Activated CD8-positive, alpha-beta memory T cell treated with anti-CD3 and anti-CD28 coated beads, Interleukin-2, amount 50 U/mL, for 24 hours (primary cell): ENCODE results near the gene SFTA2.
"Not testable (repeated sequence)": the region's sequence is repeated elsewhere in the genome, so short reads cannot be mapped to it uniquely, and the experiment has no call there.

Experiments
- DNase-seq: peaks from one replicate; pipeline ENCODE4 v3.0.0-alpha.2; 2020; ENCODE audit errors: extremely low read depth

The SFTA2 gene

DNA sequence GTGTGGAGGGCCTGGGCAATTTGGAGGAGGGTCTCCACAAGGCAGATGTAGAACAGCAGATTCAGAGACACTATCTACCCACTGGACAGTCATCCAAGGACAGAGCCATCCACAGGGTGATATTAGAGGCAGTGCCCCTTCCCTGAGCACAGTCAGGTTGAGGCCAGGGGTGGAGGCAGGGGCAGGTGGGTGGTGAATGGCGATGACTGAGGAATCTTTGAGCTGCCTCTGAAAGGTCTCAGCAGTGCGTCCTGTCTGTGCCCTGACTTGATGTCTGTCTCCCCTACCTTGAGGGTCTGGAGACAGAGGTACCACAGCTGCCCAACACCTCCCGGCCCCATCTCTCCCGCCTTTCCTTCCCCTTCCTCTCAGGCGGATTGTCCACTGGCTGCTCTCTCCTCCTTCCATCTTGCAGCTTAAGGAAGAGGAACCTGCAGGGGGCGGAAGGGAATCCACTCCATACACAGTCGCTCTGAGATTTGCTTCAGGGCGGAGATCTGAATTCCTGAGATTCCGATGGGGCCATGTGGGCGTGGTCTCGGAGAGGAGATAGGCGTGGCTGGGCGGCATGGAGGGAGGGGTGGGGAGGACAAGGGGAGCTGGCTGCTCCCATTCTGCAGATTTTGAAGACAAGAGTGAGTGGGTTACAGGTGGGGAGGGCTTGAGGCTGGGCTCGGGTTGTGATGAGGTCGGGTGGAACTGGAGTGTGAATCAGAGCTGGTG lies 10.5 kb upstream of the SFTA2 start:
- DNase-seq, result no peak

DNA sequence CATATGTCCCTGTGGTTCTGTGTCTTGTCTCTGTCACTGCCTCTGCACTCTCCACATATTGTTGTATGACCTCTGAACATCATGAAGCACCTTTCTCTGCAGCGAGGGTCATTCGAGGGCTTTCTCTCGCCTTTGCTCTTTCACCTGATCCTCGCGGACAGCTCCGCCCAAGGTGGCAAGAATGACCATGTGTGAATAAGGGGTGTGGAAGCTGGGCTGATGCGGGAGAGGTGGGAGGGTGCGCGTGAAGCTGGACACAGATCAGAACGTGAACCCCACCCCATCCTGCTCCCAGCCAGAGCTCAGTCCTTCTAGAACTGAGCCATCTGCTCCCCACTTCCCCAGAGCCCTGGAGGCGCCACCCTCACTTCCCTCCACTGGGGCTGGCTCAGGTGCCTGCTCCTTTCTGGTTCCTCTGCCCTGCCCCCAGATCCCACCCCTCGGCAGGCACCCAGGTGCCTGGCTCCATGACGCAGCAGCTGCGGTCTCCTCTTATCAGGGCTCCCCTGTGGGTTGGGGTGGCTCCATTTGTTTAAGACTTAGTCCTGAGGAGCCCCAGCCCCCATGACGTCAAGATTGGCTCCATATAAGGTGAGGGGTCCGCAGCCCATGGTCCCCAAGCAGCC lies 8.5 kb upstream of the SFTA2 start, which contains the start of gene MUCL3:
Gene MUCL3, plus strand, starts transcription at position 613 of the 626 bp plus-strand sequence. CDS start 27 bp downstream, outside the sequence.
- no peak for DNase-seq

- DNase-seq, result no peak
Measured at GRCh38 chr6:30939473-30939872, 7.5 kb upstream of the SFTA2 start.

- DNase-seq, result no peak
Measured at GRCh38 chr6:30938730-30939129, 6.8 kb upstream of the SFTA2 start.

DNA sequence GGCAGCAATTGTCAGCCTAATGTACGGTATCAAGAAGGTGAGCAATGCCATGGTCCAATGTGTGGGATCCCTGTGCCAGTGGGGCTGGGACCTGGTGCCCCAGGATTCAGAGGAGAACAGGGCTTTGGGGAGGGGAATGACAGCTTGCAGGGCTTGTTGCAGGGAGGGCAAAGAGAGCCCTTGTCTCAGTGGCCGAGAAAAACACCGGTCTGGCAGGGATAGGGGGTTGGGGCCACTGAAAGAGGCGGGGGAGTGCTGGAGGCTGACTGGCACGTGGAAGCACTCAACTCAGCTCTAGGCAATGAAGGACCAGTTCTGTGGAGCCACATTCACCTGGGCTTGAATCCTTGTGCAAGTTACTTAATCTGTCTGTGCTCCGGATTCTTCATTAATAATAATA lies 5.3 kb upstream of the SFTA2 start:
- no peak for DNase-seq

DNA sequence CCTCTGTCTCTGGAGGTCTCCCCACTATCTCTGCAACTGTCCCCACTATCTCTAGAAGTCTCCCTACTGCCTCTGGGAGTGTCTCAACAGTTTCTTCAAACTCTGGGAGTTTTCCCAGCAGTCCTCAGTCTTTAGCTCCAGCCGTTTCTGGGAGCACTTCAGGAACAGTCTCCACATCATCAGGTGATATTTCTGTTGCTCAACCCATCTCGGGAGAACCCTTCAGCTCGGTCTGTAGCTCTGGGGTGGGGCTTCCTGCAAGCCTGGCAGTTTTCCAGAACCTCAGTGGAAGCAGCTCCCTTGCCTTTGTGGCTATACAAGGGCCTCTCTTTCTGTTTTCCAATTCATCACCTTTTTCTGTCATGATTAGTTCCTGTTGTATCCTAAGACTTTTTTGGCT lies 3.0 kb upstream of the SFTA2 start:
- no peak for DNase-seq

DNA sequence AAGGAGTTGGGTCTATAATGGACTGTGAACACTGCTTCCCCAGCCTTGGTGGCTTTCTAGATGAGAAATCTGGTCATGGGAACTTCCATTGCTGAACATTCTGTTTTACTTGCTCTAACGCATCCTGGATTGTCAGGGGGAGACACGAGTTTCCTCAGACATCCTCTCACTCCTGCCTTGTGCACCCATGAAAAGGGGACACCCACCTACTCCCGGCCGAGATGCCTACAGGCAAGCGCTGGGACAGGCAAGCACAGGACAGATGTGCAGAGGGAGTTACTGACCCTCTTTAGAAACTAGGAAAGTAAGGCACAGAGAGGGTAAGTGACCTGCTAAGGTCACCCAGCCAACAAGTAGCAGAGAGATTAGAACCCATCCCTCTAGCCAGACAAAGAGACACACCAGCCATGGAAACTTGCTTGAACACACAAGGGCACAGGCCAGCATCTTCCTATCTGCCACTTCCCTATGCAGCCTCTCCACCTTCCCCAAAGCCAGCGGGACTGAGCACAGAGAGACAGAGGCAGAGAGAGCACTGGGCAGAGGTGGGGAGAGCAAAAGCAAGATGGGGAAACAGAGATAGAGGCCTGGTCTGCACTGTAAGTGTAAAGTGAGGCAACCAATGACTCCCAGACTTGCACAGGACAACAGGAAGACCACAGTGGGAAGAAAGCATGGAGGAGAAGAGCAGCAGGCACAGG lies 845 bp upstream of the SFTA2 start:
- no peak for DNase-seq

DNA sequence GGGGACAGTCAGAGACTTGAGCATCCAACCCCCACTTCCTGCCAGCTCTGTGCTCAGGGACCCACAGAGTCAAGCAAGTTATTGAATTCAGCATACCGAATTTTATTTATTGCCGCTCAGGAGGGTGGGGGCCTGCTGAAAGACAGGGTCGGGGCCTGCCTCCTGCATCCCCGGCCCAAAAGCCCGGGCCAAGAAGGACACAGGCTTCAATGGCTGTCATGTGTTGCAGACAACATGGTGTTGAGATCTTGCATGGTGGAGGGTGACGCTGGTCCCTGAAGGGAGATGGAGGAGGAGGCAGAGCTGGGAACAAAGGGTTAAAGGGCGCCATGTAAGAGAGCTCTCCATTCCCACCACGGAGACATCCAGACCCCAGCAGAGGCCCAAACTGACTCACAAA lies 698 bp downstream of the SFTA2 start:
- no peak for DNase-seq

DNA sequence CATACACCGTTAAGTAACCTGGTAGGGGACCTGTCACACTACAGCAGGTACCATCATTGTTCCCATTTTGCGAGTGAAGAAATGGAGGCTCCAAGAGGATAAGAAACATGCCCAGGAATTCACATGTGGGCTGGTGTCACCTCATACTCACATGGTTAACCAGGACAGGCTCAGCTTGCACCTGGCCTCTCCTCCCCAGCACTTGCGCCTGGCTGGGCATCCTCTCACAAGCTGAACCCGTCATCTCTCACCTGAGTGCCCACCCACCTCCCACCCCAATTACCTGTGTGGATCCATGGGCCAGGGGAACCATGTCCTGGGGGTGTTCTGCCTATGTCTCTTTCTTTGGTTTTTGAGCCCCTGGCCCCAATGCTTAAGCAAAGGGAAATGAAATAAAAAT lies 1.5 kb downstream of the SFTA2 start:
- DNase-seq, result no peak

DNA sequence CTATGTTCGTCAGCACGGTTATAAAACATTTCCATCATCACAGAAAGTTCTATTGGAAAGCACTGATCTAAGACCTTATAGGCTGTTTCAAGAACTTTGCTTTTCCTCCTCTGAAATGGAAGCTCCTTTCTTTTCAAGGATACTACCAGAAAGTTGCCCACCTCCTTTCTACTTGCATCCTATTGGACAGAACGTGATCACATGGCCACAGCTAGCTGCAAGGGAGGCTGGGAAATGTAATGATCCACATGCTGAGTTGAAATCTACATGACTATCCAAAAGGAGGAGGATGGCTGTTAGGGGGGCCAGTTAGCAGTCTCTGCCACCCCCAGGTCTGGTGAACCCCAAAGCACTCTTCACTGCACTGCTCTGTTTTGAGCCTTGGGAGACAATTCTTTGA lies 3.3 kb downstream of the SFTA2 start:
- no peak for DNase-seq

DNA sequence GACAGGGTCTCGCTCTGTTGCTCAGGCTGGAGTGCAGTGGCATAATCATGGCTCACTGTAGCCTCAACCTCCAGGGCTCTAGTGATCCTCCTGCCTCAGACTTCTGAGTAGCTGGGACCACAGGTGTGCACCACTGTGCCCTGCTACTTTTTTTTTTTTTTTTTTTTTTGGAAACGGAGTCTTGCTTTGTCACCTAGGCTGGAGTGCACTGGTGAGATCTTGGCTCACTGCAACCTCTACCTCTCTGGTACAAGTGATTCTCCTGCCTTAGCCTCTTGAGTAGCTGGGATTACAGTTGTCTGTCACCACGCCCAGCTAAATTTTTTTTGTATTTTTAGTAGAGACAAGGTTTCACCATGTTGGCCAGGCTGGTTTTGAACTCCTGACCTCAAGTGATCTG lies 4.9 kb downstream of the SFTA2 start:
- DNase-seq, result not testable (repeated sequence)

DNA sequence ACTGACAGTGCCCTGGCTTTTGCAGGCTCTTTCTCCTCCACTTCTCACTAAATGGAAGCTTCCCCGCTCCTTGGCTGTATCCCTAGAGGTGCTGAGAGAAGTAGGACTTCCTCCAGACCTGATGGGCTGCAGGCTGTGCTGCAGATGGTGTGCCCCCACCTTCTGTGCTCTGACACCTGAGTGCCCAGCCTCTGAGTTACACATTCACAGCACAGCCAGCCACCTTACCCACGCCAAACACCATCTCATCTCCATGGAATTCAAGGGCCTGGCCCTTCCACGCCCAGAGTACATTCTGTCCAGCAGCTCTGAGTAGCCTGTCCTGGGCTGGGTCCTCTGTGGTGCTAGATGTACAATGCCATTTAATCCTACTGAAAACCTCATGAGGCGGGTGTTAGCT lies 5.3 kb downstream of the SFTA2 start:
- DNase-seq, result no peak

GRCh38 chr6:30924040-30924627 lies 7.8 kb downstream of the SFTA2 start:
- DNase-seq, result not testable (repeated sequence)

DNA sequence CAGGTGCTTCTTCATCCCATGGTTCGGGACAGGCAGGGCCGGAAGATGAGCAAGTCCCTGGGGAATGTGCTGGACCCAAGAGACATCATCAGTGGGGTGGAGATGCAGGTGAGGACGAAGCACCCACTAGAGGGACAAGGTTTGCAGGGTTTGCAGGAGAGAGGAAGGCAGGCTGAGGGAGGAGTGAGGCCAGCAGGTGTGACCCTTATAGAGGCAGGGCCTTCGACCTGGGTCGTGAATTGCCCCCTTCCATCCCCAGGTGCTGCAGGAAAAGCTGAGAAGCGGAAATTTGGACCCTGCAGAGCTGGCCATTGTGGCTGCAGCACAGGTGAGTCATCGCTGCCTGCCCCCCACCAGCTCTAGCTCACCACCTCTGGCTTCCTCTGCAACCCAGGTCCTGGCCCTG lies 9.5 kb downstream of the SFTA2 start:
- DNase-seq, result no peak

- no peak for DNase-seq
Measured at GRCh38 chr6:30918670-30919069, 13.3 kb downstream of the SFTA2 start.

DNA sequence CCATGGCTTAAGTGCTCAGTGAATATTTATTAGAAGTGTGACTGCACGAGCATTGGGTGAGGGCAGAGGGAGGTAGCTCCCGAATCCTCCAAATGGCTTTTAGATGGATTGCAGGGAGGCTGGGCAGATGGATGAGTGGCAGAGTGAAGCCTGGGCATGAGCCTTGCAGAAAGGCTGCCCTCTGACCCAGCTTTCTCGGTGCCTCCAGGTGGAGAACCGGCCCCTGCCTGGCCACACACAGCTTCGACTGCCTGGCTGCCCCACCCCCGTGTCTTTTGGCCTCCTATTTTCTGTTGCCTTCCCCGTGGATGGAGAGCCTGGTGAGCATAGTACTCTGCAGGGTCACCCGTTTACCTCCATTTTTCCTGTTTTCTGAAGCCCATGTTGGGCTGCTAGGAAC lies 14.5 kb downstream of the SFTA2 start:
- DNase-seq, result no peak

GRCh38 chr6:30917041-30917440 lies 14.9 kb downstream of the SFTA2 start:
- DNase-seq, result no peak

- DNase-seq, result no peak
Measured at GRCh38 chr6:30915591-30915946, 16.4 kb downstream of the SFTA2 start.

GRCh38 chr6:30914854-30915590 lies 16.9 kb downstream of the SFTA2 start:
- no peak for DNase-seq

- DNase-seq, result peak; percentile 60
Measured at GRCh38 chr6:30914076-30914853, 17.7 kb downstream of the SFTA2 start, which contains the start of gene VARS2. Gene VARS2, plus strand, starts transcription at chr6:30914238. Its CDS starts 599 bp downstream, at chr6:30914837.

DNA sequence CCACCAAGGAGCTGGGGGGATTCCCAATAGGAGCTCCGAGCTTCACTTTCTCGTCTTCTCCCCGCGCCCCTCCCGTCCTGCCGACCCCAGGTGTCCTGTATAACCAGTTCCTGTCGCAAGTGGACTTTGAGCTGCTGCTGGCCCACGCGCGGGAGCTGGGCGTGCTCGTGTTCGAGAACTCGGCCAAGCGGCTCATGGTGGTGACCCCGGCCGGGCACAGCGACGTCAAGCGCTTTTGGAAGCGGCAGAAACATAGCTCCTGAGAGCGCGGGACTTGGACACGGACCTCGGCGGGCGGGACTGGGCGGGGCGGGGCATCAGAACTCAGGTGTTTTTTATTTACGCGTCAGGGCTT lies 18.3 kb downstream of the SFTA2 start:
- no peak for DNase-seq
